CD4-positive, CD25-positive, alpha-beta regulatory T cell (primary cell): ENCODE data around the gene CRY1. TPM values are rescaled to one million over a fixed set of nuclear protein-coding genes. Genes with fewer than 3 reads are reported as not detected.
A peak's percentile ranks its signal among the peaks of the same experiment; 100 is the strongest.

Experiments used
- ATAC-seq, 2 donors: fragments of 150-1000 bp; cut with Tn5 transposase; one replicate each; pipeline ENCODE4 v1.10.0; 2021; ENCODE audit warnings: low read depth in 2 of 2, moderate number of reproducible peaks in 2 of 2, moderate library complexity in 1 of 2
- DNase-seq, 3 donors: peaks; one replicate each; pipeline versions ENCODE4 v3.0.0 to v3.0.0-alpha.2; 2012 to 2022; ENCODE audit warnings: mixed read lengths in 1 of 3
- H3K27ac ChIP-seq: one replicate; pipeline ENCODE4 v1.7.0; 2013; ENCODE audit warnings: mild to moderate bottlenecking, low read length; ENCODE audit not compliant: insufficient read depth, poor library complexity, severe bottlenecking
- H3K27me3 ChIP-seq: one replicate; pipeline ENCODE4 v1.7.0; 2013; ENCODE audit warnings: low read length; ENCODE audit not compliant: control insufficient read depth, insufficient read depth
- H3K36me3 ChIP-seq: one replicate; pipeline ENCODE4 v1.7.0; 2013; ENCODE audit warnings: mild to moderate bottlenecking, low read length, moderate library complexity; ENCODE audit not compliant: control insufficient read depth, insufficient read depth
- H3K4me1 ChIP-seq: 2 replicates; pipeline ENCODE4 v1.7.0; 2013; ENCODE audit warnings: mild to moderate bottlenecking, low read length; ENCODE audit not compliant: insufficient read depth, control insufficient read depth, poor library complexity, severe bottlenecking
- H3K4me3 ChIP-seq: one replicate; pipeline ENCODE4 v1.7.0; 2013; ENCODE audit warnings: low read depth, mild to moderate bottlenecking, low read length, moderate library complexity
- H3K9me3 ChIP-seq, 2 experiments: 1 replicate in 1 of 2; 2 replicates in 1 of 2; pipeline ENCODE4 v1.7.0; 2013; ENCODE audit warnings: low read length in 2 of 2, mild to moderate bottlenecking in 1 of 2, moderate library complexity in 1 of 2; ENCODE audit not compliant: control insufficient read depth in 2 of 2
- H3K27ac Mint-ChIP-seq, 3 donors: one replicate each; pipeline ENCODE4 v1.8.0; 2020 to 2022; ENCODE audit warnings: mild to moderate bottlenecking in 3 of 3, mixed read lengths in 3 of 3, moderate library complexity in 2 of 3
- H3K27me3 Mint-ChIP-seq: one replicate; pipeline ENCODE4 v1.8.0; 2022; ENCODE audit warnings: mild to moderate bottlenecking, mixed read lengths
- H3K36me3 Mint-ChIP-seq: one replicate; pipeline ENCODE4 v1.8.0; 2020; ENCODE audit warnings: mixed read lengths
- H3K4me1 Mint-ChIP-seq, 4 donors: one replicate each; pipeline ENCODE4 v1.8.0; 2020 to 2022; ENCODE audit warnings: mixed read lengths in 4 of 4, mild to moderate bottlenecking in 1 of 4
- H3K4me3 Mint-ChIP-seq, 4 donors: one replicate each; pipeline ENCODE4 v1.8.0; 2020 to 2022; ENCODE audit warnings: mild to moderate bottlenecking in 4 of 4, mixed read lengths in 4 of 4, moderate library complexity in 3 of 4
- H3K9me3 Mint-ChIP-seq, 7 donors: one replicate each; pipeline ENCODE4 v1.8.0; 2020 to 2022; ENCODE audit warnings: mixed read lengths in 7 of 7, mild to moderate bottlenecking in 3 of 7, moderate library complexity in 2 of 7
- polyA plus RNA-seq, 4 donors: library from polyadenylated mRNA; unstranded; fragments of 300-500 nt; fragmentation: Illumina TruSeq; gene quantifications; one replicate each; pipeline ENCODE4 v1.2.3, GENCODE V29; 2021
- total RNA-seq: library from RNA; stranded (reverse); gene quantifications from one replicate; pipeline ENCODE4 v1.2.3, GENCODE V29; 2022

The CRY1 gene
- total and polyA plus RNA-seq, 5 donors from 2014 or later = 26.7 to 91.1 (median 31.4) TPM

DNA sequence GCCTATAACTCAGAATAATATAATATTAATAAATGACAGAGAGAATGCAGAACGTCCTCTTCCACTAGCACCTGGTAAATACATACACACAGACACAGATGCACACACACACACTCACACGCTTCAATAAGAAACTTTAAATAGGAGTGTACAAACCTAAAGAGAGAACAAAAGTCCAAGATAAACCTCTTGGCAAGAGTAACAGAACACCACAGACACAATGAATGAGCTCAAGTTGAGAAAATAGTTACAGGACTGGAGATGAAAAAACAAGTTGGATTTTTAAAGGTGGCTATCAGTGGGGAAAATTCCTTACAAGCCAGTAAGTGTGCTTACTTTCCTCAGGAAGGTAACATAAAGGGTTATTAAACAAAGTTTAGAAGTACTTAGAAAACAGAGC is 35.2 kb downstream of the CRY1 start:
- Histone ChIP-seq H3K4me3 (no peak overlapping the region), H3K9me3 (peaks cover 5 to 8% of the 10 kb centered on the region in 2 experiments), H3K4me1 (no peaks in the 10 kb centered on the region), H3K36me3 (no peaks in the 10 kb centered on the region), H3K27me3 (no peaks in the 10 kb centered on the region), H3K27ac (no peak overlapping the region)
- Mint-ChIP-seq H3K4me1 (peaks cover 17 to 37% (median 20%) of the 10 kb centered on the region in 4 donors), H3K27ac (peak overlapping the region in 1 of 3 donors; percentile 24), H3K36me3 (no peaks in the 10 kb centered on the region), H3K9me3 (peaks cover 0 to 7% (median 2%) of the 10 kb centered on the region in 7 donors), H3K27me3 (no peaks in the 10 kb centered on the region), H3K4me3 (no peak overlapping the region)
- DNase-seq = no peak
- no peak for ATAC-seq

DNA sequence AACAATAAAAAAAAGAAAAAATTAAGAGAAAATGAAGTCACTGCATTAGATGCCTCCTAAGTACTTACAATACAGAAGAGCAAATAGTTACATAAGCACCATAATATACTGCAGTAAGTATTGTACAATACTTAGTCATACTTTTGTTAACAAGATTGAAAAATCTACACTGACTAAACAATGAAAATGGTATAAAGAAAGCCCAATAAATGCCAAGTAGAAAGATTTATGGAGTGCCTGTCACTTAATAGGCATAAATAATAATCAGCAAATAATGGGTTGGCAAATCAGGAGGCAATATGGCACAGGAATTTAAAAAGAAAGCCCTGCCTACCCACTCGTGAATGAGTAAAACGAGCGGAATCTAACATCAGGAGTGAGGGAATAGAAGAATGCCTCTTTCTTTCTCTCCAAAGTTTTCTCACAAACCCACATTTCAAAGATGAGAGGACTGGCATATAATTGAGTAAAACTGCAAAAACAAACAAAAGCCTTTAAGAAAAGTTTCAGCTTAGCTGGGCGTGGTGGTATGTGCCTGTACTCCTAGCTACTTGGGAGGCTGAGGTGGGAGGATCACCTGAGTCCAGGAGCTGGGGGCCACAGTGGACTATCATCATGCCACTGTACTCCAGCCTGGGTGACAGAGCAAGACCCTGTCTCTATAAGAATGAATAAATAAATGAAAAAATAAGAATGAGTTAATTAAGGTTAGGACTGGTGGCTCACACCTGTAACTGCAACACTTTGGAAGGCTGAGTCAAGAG is 36.1 kb downstream of the CRY1 start:
- peaks cover 5 to 9% of the 10 kb centered on the region in 2 experiments for H3K9me3 ChIP-seq
- Mint-ChIP-seq H3K4me3 (peak overlapping the region in 1 of 4 donors; percentile 7), H3K36me3 (peaks cover 8% of the 10 kb centered on the region), H3K4me1 (peaks cover 15 to 33% (median 16%) of the 10 kb centered on the region in 4 donors), H3K27ac (peak overlapping the region in 1 of 3 donors; percentile 45), H3K27me3 (no peaks in the 10 kb centered on the region), H3K9me3 (peaks cover 0 to 15% (median 4%) of the 10 kb centered on the region in 7 donors)
- no peaks in the 10 kb centered on the region for H3K27me3 ChIP-seq
- H3K4me3 ChIP-seq = no peak overlapping the region
- H3K27ac ChIP-seq = no peak overlapping the region
- H3K36me3 ChIP-seq = no peaks in the 10 kb centered on the region
- DNase-seq (no peak), ATAC-seq (no peak)
- no peaks in the 10 kb centered on the region for H3K4me1 ChIP-seq

DNA sequence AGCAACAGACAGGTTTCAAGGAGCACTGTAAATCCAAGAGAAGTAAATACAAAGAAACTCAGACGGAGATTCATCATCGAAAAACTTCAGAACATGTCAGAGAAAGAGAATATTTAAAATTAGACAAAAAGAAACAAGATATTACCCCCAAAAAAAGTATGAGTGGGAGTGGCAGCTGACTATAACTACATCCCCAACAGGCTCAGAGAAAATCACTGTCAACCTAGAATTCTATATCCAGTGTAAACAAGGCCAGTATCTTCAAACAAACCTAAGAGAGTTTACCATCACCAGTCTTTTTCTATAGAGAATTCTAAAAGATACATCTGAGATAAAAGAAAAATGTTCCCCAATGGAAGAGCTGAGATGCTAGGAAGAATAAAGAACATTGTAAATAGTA is 39.6 kb downstream of the CRY1 start:
- Mint-ChIP-seq H3K4me3 (no peak overlapping the region), H3K27me3 (no peaks in the 10 kb centered on the region), H3K27ac (no peak overlapping the region), H3K36me3 (peaks cover 14% of the 10 kb centered on the region), H3K4me1 (peaks cover 16 to 37% (median 19%) of the 10 kb centered on the region in 4 donors), H3K9me3 (peaks cover 0 to 17% (median 10%) of the 10 kb centered on the region in 7 donors)
- Histone ChIP-seq H3K9me3 (peaks cover 9 to 14% of the 10 kb centered on the region in 2 experiments), H3K27me3 (no peaks in the 10 kb centered on the region), H3K4me3 (no peak overlapping the region), H3K4me1 (no peaks in the 10 kb centered on the region), H3K27ac (no peak overlapping the region), H3K36me3 (no peaks in the 10 kb centered on the region)
- DNase-seq (no peak), ATAC-seq (no peak)

DNA sequence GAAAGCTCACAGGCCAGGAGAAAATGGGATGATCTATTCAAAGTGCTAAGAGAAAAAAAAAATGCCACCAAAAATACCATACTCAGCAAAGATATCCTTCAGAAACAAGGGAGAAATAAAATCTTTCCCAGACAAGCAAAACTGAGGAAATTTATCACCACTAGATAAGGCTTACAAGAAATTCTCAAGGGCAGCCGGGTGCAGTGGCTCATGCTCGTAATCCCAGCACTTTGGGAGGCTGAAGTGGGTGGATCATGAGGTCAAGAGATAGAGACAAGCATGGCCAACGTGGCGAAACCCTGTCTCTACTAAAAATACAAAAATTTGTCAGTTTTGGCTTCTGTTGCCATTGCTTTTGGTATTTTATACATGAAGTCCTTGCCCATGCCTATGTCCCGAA is 48.2 kb downstream of the CRY1 start:
- ATAC-seq (no peak), DNase-seq (no peak)
- Histone ChIP-seq H3K9me3 (peaks cover 11 to 12% of the 10 kb centered on the region in 2 experiments), H3K36me3 (peaks cover 2% of the 10 kb centered on the region), H3K4me3 (no peak overlapping the region), H3K4me1 (no peaks in the 10 kb centered on the region), H3K27me3 (no peaks in the 10 kb centered on the region), H3K27ac (no peak overlapping the region)
- Mint-ChIP-seq H3K4me1 (peaks cover 19 to 27% (median 22%) of the 10 kb centered on the region in 4 donors), H3K36me3 (peaks cover 44% of the 10 kb centered on the region), H3K9me3 (peaks cover 0 to 23% (median 6%) of the 10 kb centered on the region in 7 donors), H3K4me3 (no peak overlapping the region), H3K27ac (no peak overlapping the region), H3K27me3 (no peaks in the 10 kb centered on the region)

DNA sequence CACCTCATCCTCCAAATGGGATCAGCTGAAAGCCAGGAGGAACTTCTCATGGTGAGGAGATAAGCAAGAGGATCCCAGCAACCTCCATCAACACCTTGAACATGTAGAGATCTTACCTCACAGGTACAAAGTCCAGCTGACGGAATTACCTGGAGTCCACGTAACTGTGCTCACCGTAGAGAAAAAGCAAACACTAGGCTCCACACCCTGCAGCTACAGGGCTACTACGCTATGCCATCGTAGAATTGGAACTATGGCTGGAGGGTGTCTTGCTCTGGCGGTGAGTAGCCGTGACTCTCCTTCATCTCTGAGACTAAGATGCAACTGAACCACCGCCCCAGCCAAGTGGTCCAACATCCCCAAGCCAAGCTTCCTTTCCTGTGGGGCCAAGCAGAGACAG is 50.5 kb downstream of the CRY1 start:
- no peak for DNase-seq
- Histone ChIP-seq H3K27me3 (no peaks in the 10 kb centered on the region), H3K36me3 (peaks cover 2% of the 10 kb centered on the region), H3K4me1 (no peaks in the 10 kb centered on the region), H3K9me3 (peaks cover 0 to 7% of the 10 kb centered on the region in 2 experiments), H3K27ac (no peak overlapping the region), H3K4me3 (no peak overlapping the region)
- ATAC-seq = no peak
- H3K27me3 Mint-ChIP-seq = no peaks in the 10 kb centered on the region
- H3K9me3 Mint-ChIP-seq = peaks cover 3 to 21% (median 5%) of the 10 kb centered on the region in 7 donors
- no peak overlapping the region for H3K27ac Mint-ChIP-seq
- H3K36me3 Mint-ChIP-seq = peaks cover 44% of the 10 kb centered on the region
- no peak overlapping the region for H3K4me3 Mint-ChIP-seq
- peaks cover 25 to 35% (median 33%) of the 10 kb centered on the region in 4 donors for H3K4me1 Mint-ChIP-seq

DNA sequence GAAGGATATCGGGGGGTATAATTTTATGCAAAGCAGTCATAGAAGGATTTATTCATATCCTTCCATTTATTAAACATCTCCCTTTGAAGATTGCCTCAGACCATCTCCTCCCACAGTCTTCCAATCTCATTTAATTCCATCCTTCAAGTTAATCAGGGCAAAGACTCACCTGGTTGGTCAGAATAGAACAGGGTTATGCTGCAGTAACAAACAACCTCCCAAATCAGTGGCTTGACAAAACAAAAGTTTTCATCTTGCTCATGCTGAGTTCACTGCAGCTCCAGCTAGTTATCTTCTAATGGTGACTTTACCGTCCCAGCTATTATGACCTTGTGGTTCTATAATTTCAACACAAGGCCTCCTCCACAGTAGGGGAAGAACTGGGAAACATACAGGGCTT is 57.6 kb downstream of the CRY1 start:
- H3K27ac ChIP-seq = no peak overlapping the region
- DNase-seq = no peak

DNA sequence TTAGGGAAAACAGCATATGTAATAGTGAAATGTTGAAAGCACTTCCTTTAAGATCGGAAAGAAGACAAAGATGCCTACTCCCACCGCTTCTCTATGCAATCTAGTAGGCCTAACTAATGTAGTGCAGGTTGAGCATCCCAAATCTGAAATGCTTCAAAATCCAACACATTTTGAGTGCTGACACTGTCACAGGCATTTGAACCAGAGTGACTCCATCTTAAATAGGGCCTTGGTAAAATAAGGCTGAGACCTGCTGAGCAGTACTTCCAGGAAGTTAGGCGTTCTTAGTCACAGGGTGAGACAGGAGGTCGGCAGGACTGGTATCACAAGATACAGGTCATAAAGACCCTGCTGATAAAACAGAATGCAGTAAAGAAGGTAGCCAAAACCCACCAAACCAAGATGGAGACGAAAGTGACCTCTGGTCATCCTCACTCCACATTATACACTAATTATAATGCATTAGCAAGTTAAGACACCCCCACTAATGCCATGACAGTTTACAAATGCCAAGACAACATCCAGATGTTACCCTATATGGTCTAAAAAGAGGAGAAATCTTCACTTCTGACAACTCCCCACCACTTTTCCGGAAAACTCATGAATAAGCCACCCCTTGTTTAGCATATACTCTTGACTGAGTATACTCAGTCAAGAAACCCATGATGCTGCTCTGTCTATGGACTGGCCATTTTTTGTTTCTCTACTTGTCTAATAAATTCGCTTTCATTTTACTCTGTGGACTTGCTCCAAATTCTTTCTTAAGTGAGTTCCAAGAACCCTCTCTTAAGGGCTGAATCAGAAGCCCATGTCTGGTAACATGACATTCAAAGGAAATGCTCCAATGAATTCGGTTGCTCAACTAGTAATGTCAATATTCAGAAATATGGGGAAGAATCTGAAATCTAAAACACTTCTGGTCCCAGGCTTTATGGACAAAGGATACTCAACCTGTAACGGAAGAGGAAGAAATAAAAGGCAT is 59.3 kb downstream of the CRY1 start:
- Mint-ChIP-seq H3K27me3 (no peaks in the 10 kb centered on the region), H3K4me1 (peaks cover 34 to 69% (median 54%) of the 10 kb centered on the region in 4 donors), H3K4me3 (no peak overlapping the region), H3K9me3 (peaks cover 0 to 5% (median 0%) of the 10 kb centered on the region in 7 donors), H3K27ac (no peak overlapping the region), H3K36me3 (peaks cover 21% of the 10 kb centered on the region)
- ATAC-seq (no peak), DNase-seq (no peak)
- no peaks in the 10 kb centered on the region for H3K9me3 ChIP-seq
- no peak overlapping the region for H3K27ac ChIP-seq
- H3K4me3 ChIP-seq = no peak overlapping the region
- no peaks in the 10 kb centered on the region for H3K27me3 ChIP-seq
- no peaks in the 10 kb centered on the region for H3K36me3 ChIP-seq
- peaks cover 20% of the 10 kb centered on the region for H3K4me1 ChIP-seq

More for the DNA sequence above, 57.6 kb downstream of the CRY1 start:
- Histone ChIP-seq H3K27me3 (no peaks in the 10 kb centered on the region), H3K4me3 (no peak overlapping the region), H3K4me1 (peaks cover 10% of the 10 kb centered on the region), H3K36me3 (no peaks in the 10 kb centered on the region), H3K9me3 (no peaks in the 10 kb centered on the region)
- Mint-ChIP-seq H3K36me3 (peaks cover 24% of the 10 kb centered on the region), H3K4me1 (peaks cover 34 to 56% (median 48%) of the 10 kb centered on the region in 4 donors), H3K27me3 (no peaks in the 10 kb centered on the region), H3K27ac (no peak overlapping the region), H3K9me3 (peaks cover 0 to 5% (median 2%) of the 10 kb centered on the region in 7 donors), H3K4me3 (no peak overlapping the region)
- ATAC-seq = no peak
